MCF 10A (cell line): Measurements from ENCODE around the gene TES. TPM values are rescaled to one million over a fixed set of nuclear protein-coding genes. Genes with fewer than 3 reads are reported as not detected.

ENCODE experiments used
- BruUV-seq: library from RNA; stranded (reverse); fragments of 400-500 nt; replicated peaks from 2 replicates; lab custom pipeline; 2021; lab: Mats Ljungman, UMichigan
- CTCF ChIA-PET: fragments of 300-600 bp; sonication (Branson Sonifier 250); formaldehyde crosslinking; extraction: SDS; loops from one replicate; lab custom pipeline; 2021; ENCODE audit warnings: antibody characterized with exemption, inconsistent platforms; lab: Yijun Ruan, JAX
- POLR2A ChIA-PET: fragments of 300-600, 350-650 bp; sonication (Branson Sonifier 250); formaldehyde crosslinking; extraction: SDS; loops from one replicate; lab custom pipeline; 2020; ENCODE audit warnings: antibody characterized with exemption, inconsistent platforms; lab: Yijun Ruan, JAX
- DNase-seq: peaks from one replicate; pipeline ENCODE4 v3.0.0-alpha.2; 2018; ENCODE audit not compliant: unreplicated experiment
- H3K27ac Mint-ChIP-seq: one replicate; pipeline ENCODE4 v1.8.0; 2022; ENCODE audit warnings: mild to moderate bottlenecking, low read depth, mixed read lengths; ENCODE audit not compliant: unreplicated experiment
- H3K27me3 Mint-ChIP-seq: one replicate; pipeline ENCODE4 v1.8.0; 2022; ENCODE audit warnings: mixed read lengths; ENCODE audit not compliant: insufficient read depth, unreplicated experiment
- H3K36me3 Mint-ChIP-seq: one replicate; pipeline ENCODE4 v1.8.0; 2022; ENCODE audit warnings: mild to moderate bottlenecking, moderate library complexity, mixed read lengths; ENCODE audit not compliant: insufficient read depth, unreplicated experiment
- H3K4me1 Mint-ChIP-seq: one replicate; pipeline ENCODE4 v1.8.0; 2022; ENCODE audit warnings: mixed read lengths; ENCODE audit not compliant: insufficient read depth, unreplicated experiment
- H3K4me3 Mint-ChIP-seq: one replicate; pipeline ENCODE4 v1.8.0; 2022; ENCODE audit warnings: mild to moderate bottlenecking, moderate library complexity, mixed read lengths; ENCODE audit not compliant: unreplicated experiment
- H3K9me3 Mint-ChIP-seq: one replicate; pipeline ENCODE4 v1.8.0; 2022; ENCODE audit warnings: mixed read lengths; ENCODE audit not compliant: unreplicated experiment
- intact Hi-C: fragments of 100-400 bp; cut with micrococcal nuclease; formaldehyde crosslinking; loops from 2 replicates; pipeline ENCODE4 v1.14.1; 2022
- total RNA-seq: library from RNA; stranded (reverse); gene quantifications from 2 replicates; pipeline ENCODE4 v1.2.3, GENCODE V29; 2022
- TF ChIP-seq, protein P1 (sequence below): fragments of 200-600 bp; IDR thresholded peaks from one replicate; pipeline ENCODE4 v1.8.0; 2022; ENCODE audit warnings: antibody characterized with exemption, mild to moderate bottlenecking; ENCODE audit not compliant: unreplicated experiment

The TES gene
- total RNA-seq, 1 experiment from 2014 or later, result 162 TPM

- intact Hi-C loops, result no loop called here
- Mint-ChIP-seq H3K27me3 (no peaks in the 10 kb centered on the region), H3K4me1 (peaks cover 41% of the 10 kb centered on the region), H3K9me3 (no peaks in the 10 kb centered on the region), H3K27ac (peak overlapping the region; percentile 83), H3K36me3 (peaks cover 7% of the 10 kb centered on the region), H3K4me3 (no peak overlapping the region)
- BruUV-seq, result no TSS peak
- ChIA-PET CTCF (interaction anchor here (1.0 kb wide), 1 partner anchor 14 kb away, joined by 4 read pairs; no protein-coding TSS in a partner anchor), POLR2A (interaction anchor here (4.1 to 4.5 kb wide), 2 partner anchors 14 to 42 kb away, joined by 47 to 54 read pairs; no protein-coding TSS in a partner anchor)
- DNase-seq, result no peak
- TF ChIP-seq, protein P1, sequence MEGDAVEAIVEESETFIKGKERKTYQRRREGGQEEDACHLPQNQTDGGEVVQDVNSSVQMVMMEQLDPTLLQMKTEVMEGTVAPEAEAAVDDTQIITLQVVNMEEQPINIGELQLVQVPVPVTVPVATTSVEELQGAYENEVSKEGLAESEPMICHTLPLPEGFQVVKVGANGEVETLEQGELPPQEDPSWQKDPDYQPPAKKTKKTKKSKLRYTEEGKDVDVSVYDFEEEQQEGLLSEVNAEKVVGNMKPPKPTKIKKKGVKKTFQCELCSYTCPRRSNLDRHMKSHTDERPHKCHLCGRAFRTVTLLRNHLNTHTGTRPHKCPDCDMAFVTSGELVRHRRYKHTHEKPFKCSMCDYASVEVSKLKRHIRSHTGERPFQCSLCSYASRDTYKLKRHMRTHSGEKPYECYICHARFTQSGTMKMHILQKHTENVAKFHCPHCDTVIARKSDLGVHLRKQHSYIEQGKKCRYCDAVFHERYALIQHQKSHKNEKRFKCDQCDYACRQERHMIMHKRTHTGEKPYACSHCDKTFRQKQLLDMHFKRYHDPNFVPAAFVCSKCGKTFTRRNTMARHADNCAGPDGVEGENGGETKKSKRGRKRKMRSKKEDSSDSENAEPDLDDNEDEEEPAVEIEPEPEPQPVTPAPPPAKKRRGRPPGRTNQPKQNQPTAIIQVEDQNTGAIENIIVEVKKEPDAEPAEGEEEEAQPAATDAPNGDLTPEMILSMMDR, result no peak
Observed at GRCh38 chr7:116273918-116274301, 63.6 kb downstream of the TES start.

DNA sequence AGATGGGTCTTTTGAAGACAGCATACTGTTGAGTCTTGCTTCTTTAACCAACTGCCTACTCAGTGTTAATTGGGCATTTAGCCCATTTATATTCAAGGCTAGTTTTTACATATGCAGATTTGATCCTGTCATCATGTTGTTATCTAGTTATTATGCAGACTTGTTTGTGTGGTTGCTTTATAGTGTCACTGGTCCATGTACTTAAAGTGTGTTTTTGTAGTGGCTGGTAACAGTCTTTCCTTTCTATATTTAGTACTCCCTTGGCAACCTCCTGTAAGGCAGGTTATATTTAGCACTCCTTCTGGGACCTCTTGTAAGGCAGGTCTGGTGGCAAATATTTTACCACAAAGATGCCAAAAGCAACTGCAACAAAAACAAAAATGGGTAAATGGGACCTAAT lies 66.7 kb downstream of the TES start:
- DNase-seq, result no peak
- CTCF ChIA-PET, result no interaction called here
- POLR2A ChIA-PET, result no interaction called here
- intact Hi-C loops, result no loop called here
- Mint-ChIP-seq H3K4me1 (peaks cover 14% of the 10 kb centered on the region), H3K27me3 (no peaks in the 10 kb centered on the region), H3K4me3 (no peak overlapping the region), H3K27ac (no peak overlapping the region), H3K9me3 (no peaks in the 10 kb centered on the region), H3K36me3 (peaks cover 7% of the 10 kb centered on the region)
- TF ChIP-seq, protein P1, result no peak
- no TSS peak for BruUV-seq

DNA sequence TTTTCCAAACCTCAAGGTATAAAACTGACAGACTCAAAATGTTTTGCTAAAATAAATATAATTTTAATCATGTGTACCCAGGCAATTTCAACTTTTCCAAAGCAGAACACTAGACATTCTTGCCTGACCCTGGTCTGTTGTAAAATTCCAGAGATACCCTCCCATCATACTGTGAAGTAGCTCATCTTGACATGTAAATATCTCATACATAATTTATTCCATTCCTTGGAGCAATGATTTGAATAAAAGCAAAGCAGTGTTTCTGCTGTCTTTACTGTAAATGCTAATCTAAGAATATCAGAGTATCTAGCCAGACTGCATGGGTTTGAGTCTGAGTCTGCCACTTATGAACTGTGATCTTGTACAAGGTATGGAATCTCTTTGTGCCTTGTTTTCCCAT lies 68.9 kb downstream of the TES start:
- no peaks in the 10 kb centered on the region for H3K27me3 Mint-ChIP-seq
- CTCF ChIA-PET, result interaction anchor here (0.9 kb wide), 1 partner anchor 9 kb away, joined by 7 read pairs; no protein-coding TSS in a partner anchor
- no peaks in the 10 kb centered on the region for H3K36me3 Mint-ChIP-seq
- no TSS peak for BruUV-seq
- intact Hi-C loops, result no loop called here
- DNase-seq, result no peak
- POLR2A ChIA-PET, result interaction anchor here (1.2 to 1.7 kb wide), 2 partner anchors 12 to 36 kb away, joined by 3 to 5 read pairs; no protein-coding TSS in a partner anchor
- H3K4me3 Mint-ChIP-seq, result no peak overlapping the region
- H3K9me3 Mint-ChIP-seq, result no peaks in the 10 kb centered on the region
- no peak overlapping the region for H3K27ac Mint-ChIP-seq
- peaks cover 11% of the 10 kb centered on the region for H3K4me1 Mint-ChIP-seq
- TF ChIP-seq, protein P1, result no peak

- TF ChIP-seq, protein P1, result no peak
- ChIA-PET CTCF (interaction anchor here (0.6 kb wide), 1 partner anchor 112 kb away, joined by 3 read pairs; no protein-coding TSS in a partner anchor), POLR2A (interaction anchor here (0.6 to 1.7 kb wide), 3 partner anchors 21 to 231 kb away, joined by 3 to 5 read pairs (median 3); no protein-coding TSS in a partner anchor)
- no peak overlapping the region for H3K4me3 Mint-ChIP-seq
- peaks cover 18% of the 10 kb centered on the region for H3K4me1 Mint-ChIP-seq
- no TSS peak for BruUV-seq
- no peaks in the 10 kb centered on the region for H3K9me3 Mint-ChIP-seq
- H3K27ac Mint-ChIP-seq, result no peak overlapping the region
- DNase-seq, result no peak
- intact Hi-C loops, result no loop called here
- no peaks in the 10 kb centered on the region for H3K36me3 Mint-ChIP-seq
- no peaks in the 10 kb centered on the region for H3K27me3 Mint-ChIP-seq
Observed at GRCh38 chr7:116280803-116281202, 70.5 kb downstream of the TES start.
